HT-29 (cell line): Measurements from ENCODE around the gene GNAI3. TPM values are rescaled to one million over a fixed set of nuclear protein-coding genes. Genes with fewer than 3 reads are reported as not detected.

ENCODE experiments used
- DNase-seq: peaks from one replicate; pipeline ENCODE4 v3.0.0-alpha.2; 2015; ENCODE audit warnings: low spot score
- total RNA-seq: library from RNA; depleted of rRNA; stranded (reverse); fragments of >200 nt; shearing (Covaris generic); gene quantifications from 2 replicates; pipeline ENCODE4 v1.2.3, GENCODE V29; 2014

Gene GNAI3
- total RNA-seq, 1 experiment from 2014 or later: 3.9 TPM

DNA sequence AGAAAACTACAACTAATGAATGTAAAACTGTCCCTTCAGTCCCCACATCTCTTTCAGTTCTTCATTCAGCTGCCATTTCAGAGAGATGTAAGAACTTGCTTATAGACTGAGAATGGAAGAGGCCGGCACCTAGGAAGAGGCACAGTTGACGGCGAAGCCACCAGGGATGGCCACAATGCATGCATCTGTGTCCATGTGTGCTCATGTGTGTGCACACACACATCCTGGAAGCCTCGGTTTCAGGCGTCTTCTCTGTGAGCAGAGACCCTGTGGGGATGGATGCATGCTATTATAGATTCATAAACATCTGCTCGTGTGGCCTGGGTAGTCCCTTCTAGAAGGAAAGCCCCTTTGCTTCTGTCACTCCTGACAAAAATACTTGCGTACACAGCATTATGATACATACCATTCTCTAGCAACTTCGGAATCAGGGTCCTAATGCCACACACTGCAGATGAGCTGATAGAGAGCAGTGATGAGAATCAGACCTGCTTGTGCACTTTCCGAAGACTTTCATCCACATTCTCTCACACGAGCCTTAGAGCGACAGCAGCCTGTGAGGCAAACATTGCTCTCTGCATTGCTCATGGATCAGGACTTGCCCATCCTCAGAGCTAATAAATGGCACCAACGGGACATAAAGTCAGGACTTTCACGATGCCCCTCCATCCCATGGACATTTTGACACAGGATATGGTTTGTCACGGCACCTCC is 21.2 kb upstream of the GNAI3 start:
- DNase-seq: no peak

DNA sequence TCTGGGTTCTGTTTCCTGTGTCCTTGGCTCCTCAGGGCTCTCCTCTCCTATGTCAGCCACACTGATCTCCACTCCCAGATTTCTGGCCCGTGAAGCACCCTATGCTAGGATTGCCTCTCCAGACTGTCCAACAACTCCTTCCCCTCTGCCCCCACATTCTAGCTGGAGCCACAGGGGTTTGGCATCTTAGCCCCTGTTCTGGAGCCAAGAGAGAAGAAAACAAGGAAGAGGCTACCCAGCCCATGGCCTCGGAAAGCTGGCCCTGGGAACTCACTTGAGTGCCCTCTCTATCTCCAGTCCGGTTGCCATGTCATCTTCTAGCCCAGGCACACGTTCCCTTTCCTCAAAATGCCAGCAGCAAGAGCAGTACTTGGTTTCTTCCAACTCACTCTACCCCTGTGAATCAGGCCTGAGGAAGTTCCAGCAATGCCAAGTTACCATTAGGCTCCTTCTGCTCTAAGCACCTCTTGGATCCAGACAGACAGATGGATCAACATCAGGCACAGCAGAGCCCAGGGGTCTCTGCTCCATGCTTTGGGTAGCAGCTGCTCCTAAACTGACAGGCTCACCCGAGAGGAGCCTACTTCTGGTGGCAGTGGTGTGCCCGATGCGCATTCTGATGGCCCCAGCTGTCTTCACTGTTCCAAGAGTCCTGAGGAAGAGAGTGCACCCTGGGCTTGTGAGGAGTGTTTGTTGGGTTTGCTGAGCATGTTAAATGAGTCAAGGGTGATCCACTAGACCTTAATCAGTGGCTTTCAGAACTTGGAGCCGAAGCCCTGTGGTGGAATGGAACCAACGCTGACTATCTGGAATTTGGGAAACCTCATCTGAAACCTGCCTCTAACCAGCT is 20.3 kb upstream of the GNAI3 start:
- no peak for DNase-seq

DNA sequence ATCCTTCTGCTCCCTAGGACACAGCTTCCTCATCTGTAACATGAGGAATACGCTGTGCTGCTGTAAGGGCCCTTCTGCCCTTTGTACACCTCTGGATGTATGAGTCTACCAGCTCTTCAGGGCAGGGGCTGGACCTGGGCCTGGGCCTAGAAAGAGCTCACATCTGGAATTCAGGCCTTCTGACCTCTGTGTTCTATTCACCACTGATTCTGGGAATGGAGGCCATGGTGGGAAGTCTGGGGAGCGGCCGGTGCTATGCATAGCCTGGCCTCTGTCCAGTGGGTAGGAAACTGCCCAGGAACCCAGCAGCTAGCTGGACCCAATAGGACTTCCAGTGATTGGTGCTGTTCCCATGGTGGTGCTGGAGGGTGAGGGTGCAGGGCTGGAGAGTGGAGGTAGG is 19.7 kb upstream of the GNAI3 start:
- no peak for DNase-seq

DNA sequence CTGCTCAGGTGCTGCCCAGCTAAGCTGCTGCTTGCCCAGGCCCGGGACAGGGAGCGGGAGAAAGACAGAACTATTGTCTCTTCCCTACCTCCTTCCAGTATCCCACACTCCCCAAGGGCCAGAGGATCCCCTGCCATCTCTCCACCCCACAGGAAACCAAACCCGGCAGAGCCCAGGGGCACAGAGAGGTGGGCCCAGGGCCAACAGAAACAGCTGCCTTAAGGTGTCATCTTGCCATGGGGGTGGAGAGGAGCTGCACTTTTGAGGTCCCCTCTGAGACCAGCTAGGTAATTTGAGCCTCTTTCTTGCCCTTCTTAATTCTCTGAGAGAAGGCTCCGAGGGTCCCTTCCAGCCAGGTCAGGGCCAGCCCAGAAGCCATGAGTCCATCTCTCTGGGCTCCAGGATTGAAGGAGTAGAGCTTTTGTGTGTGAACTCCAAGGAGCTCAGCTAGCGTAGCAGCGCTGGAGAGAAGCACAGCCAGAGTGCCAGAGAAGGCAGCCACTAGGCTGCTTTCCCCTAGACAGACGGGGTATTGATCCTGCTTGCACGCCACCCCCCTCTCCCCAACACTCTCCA is 18.4 kb upstream of the GNAI3 start:
- no peak for DNase-seq

DNA sequence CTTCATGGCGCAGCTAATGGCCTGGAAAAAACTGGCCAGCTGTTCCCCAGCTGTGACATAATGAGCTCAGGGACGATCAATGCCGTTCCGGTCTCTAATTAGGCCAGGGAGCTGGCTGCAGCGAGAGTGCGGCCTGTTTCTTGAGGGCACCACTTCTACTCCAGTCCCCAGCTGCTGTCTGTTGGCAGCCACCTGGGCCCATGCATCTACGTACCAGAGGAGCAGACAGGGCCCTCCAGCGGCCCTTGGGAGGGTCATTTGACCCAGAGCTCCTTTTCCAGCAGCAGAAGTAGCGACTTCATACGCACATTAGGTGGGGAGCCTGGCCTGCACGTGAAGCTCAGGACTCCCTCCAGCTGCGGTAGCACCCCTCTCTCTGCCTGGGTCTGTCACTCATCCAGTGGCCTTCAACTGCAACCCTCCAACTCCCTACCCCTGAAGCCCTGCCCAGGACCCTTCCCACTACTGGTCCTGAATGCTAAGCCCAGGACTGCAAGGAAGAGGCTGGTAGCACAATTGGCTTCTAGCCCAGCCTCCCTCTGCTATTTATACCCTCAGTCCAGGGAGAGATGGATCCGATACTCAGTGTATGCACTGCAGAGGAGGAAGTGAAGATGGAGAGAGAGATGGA is 17.8 kb upstream of the GNAI3 start:
- no peak for DNase-seq

DNA sequence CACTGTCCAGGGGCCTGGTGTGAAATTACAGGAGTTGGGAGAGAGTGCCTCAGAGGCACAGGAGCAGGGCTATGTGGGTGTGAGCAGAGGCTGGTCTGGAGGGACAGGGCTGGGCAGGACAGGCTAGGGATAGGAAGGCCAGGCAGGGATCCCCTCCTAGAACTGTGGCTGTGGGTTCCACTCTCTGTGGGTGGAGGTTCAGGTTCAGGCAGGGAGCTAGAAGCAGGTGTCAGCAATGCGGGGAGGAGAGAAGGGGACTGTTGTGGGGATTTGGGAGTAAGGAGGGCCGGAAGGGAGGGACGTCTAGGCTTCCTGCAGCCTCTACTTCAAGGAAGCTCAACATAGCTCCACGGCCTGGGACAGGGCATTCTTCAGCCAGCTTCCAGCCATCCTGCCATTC is 17.0 kb upstream of the GNAI3 start:
- DNase-seq: no peak

DNA sequence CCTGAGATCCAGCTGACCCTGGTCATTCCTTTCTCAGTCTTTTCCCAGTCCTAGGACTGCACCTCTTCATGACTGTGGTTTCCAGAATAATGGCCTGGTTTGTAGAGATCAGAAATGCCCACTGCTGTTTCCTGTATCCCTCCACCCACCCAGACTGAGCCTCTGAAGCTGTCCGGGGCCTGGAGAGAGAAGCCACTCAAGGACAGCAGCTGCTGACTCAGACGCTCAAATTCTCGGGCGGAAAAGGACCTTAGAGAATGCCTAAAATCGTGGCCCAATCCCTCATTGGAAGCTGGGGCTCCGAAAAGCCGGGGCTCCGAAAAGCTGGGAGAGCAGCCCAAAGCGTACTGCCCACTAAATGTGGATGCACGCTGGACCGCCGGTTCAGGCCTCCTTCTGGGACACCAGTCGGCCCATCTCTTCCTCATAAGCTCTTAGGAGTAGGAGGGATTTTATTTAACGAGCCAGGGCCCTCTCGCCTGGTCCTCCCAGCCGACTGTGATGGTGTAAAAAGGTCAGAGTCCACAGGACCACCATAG is 16.5 kb upstream of the GNAI3 start:
- DNase-seq: no peak

DNA sequence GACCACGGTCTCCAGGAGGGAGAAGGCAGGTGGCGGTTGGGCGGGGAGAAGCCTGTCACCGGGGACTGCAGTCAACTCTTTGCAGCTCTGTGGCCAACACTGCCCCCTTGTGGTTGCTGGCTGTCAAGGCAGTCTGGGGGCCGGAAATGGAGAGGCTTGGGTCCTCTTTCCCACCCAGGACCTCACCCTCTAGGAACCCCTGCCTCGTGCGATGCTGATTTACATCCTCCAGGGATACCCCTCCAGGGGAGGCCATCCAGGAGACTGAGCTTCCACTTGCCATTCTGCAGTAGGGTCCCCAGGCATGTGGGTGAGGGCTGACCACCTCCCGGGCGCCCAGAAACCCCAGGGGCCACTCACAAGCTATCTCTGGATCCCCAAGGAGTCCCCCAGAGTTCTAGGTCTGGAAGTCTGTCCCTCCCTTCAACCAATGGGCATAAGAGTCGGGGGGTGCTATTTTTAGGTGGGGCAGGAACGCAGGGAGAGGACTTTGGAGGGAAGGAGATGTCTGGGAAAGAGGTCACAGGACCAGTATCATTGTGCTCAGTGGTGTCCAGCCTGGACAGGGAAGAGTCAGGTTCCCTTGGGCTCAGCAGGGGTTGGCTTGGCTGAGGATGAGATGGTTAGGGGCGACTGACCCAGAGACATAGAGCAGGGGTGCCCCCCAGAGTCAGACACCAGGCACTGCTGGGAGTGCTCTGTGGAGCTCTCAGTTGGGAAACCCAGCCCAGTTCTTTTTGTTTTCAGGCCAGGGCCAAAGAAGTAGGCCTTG is 15.9 kb upstream of the GNAI3 start:
- DNase-seq: peak; percentile 85

DNA sequence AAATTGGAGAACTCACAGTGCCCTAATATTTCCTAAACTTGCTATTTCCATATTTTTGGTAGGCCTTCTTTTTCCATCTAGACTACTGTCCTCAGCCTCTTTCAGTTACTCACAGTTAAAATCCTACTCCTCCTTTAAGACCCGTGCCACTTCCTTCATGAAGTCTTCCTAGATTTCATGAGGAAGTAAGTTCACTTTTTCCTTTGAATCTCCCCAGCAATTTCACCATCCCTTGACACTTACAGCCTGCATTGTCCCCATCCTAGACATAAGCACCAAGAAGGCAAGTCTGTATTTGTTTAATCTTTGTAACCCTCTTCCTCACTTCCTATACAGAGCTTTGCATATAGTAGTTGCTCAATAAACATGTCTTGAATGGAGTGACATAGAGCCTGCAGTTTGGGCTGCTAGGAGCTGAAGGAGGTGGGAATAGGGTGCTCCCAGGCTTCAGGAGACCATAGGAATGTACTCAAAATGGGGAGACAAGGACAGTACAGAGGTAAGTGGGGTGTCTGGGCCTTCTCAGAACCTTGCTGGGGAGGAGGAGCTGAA is 14.0 kb upstream of the GNAI3 start:
- DNase-seq: no peak

DNA sequence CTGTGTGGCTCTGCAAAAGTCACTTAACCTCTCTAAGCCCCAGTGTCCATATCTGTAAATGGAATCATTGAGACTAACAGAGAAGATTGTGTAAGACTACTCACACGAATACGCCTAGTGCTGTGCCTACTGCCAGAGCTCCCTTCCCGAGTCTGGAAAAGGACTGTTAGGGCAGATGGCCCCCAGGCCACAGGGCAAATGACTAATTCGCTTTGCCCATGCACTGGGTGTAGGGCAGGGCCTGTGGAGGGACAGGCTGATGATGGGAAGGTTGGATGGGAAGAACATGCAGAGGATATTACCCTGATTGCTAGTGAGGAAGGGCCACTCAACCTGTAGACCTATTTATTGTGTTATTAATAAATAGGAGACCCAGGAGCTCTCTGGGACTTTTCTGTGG is 12.9 kb upstream of the GNAI3 start:
- no peak for DNase-seq

DNA sequence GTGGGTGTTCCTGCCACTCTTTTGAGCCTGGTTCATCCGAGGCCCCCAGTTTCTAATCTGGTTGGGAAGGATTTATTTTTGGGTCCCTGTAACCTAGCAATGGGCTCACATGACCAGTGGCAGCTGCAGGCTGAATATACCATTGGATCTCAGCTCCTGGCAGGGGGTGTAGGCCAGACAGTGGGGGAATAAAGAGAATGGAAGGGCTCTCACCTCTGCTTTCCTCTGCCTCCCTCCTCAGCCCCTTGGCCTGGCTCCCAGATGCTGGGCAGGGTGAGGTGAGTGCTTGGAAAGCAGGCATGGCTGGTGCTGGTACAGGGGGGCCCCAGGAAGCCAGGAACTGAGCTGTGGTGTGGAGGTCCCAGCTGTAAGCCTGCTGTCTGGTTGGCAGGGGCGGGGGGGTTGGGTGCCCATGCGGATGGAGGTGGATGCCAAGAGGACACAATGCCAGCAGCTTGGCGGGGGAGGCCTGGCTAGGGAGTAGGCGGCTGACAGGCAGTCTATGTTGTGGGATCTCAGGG is 12.4 kb upstream of the GNAI3 start:
- no peak for DNase-seq

DNA sequence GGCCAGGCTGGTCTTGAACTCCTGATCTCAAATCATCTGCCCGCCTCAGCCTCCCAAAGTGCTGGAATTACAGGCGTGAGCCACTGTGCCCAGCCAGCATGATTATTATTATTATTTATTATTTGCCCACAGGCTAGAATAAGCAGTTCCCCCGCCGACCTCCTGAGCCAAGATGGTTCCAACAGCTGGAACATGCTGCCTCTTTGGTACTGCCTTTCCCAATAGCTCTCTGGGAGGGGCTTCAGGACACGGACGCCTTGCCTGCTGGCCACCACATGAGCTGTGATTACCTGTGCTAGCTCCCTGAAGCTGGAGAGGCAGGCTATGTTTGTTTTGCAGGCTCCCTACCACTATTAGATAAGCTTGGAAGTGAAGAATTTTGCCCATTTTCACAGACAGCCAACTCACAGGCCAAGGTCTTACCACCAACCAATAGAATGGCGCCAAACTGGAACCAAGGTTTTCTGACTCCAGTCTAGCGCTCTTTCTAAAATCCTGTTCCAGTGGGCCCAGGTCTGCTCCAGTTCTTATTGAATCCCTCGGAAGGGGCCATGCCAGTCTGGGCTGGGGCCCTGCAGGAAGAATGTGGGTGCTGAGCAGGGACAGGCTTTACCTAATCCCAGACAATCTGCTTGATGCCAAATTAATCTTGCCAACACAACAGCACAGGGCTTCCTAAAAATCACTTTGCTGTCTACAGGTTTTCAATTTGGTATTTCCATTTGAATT is 10.8 kb upstream of the GNAI3 start:
- no peak for DNase-seq

DNA sequence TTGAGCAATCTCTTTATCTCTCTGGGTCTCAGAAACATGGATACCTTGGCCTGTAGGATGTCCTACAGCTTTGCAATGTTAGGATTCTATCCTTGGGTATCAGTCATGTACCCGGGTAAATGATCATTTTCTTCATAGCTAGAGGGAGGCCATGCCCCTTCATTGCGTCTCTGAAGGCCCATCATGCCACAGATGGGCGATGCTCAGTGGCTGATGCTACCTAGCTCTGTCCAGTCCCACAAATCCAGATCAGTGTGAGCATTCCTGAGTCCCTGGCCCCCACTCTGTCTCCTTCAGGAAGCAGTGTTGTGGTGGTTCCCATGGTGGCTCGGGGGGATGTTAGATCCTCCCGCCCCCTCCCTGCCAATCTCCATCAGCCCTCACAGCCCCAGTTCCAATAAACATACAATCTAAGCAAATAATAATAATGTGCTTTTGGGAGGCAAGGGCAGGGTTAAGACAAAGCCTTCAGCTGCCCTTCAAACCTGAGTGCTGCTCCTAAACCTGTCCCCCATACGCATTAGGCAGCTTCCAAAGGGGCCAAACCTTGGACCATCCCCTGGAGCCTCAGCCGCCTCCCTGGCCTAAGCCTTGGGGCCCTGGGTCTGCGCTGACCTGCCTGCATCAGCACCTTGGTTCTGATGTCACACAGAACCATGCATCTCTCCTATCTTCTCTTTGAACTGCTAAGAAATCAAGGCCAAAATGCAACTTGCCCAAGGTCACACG is 9.4 kb upstream of the GNAI3 start:
- no peak for DNase-seq

DNA sequence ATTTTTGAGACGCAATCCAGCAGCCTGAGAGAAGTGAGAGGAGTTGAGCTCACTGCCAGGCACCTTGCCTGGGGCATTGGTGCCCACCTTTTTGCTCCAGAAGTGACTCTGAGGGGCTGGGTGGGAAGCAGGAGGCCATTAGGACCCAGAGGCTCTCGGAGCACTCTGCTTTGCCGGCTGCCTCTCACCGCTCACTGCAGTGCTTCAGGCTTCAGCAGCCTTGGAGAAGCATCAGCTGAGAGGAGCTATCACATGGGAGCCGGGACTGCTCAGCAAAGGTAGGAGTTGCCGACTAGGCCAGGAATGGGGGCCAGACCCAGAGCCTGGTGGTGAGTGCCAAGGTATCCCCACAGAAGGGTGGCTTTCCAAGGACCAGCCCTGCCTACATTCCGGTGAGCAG is 8.7 kb upstream of the GNAI3 start, which contains the start of gene GPR61:
Gene GPR61, plus strand, starts transcription at position 197 of the 400 bp plus-strand sequence. CDS start 3,151 bp downstream, outside the sequence.
- no peak for DNase-seq

DNA sequence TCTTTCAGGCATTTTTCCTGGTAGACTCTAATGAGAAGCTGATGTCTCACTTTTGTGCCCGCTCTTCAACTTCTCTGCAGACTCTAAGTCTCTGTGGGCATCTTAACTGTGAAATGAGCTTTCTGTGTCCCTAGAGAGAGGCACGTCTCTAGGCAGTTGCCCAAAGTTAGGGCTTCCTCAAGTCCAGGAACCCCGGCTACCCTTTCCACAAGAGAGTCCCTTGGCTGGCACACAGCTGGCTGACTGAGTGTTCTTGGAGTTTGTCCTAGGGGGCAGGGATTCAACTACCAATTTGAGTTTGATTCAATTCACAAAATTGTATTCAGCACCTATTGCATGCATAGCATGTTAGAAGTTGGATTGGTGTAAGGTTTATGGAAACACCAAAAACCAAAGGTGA is 7.3 kb upstream of the GNAI3 start:
- no peak for DNase-seq

DNA sequence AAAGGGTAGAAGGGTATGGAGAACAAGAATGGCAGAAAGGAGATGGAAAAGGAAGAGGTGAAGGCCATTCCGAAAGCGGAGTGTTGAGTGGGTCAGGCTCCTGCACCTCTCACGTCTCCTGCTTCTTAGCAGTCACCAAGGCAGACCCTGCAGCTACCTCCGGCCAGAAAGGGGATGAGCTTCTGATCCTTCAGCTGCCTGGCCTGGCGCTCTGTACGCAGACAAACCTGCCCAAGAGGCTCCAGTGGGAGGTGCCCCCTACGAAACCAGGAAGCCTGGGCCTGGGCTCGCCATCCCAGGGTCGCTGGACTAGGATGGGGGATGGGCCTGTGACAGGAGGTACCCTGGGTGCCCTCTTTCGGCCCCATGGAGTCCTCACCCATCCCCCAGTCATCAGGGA is 5.8 kb upstream of the GNAI3 start:
- no peak for DNase-seq

DNA sequence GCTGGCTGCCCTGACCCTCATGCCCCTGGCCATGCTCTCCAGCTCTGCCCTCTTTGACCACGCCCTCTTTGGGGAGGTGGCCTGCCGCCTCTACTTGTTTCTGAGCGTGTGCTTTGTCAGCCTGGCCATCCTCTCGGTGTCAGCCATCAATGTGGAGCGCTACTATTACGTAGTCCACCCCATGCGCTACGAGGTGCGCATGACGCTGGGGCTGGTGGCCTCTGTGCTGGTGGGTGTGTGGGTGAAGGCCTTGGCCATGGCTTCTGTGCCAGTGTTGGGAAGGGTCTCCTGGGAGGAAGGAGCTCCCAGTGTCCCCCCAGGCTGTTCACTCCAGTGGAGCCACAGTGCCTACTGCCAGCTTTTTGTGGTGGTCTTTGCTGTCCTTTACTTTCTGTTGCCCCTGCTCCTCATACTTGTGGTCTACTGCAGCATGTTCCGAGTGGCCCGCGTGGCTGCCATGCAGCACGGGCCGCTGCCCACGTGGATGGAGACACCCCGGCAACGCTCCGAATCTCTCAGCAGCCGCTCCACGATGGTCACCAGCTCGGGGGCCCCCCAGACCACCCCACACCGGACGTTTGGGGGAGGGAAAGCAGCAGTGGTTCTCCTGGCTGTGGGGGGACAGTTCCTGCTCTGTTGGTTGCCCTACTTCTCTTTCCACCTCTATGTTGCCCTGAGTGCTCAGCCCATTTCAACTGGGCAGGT is 5.0 kb upstream of the GNAI3 start:
- no peak for DNase-seq

DNA sequence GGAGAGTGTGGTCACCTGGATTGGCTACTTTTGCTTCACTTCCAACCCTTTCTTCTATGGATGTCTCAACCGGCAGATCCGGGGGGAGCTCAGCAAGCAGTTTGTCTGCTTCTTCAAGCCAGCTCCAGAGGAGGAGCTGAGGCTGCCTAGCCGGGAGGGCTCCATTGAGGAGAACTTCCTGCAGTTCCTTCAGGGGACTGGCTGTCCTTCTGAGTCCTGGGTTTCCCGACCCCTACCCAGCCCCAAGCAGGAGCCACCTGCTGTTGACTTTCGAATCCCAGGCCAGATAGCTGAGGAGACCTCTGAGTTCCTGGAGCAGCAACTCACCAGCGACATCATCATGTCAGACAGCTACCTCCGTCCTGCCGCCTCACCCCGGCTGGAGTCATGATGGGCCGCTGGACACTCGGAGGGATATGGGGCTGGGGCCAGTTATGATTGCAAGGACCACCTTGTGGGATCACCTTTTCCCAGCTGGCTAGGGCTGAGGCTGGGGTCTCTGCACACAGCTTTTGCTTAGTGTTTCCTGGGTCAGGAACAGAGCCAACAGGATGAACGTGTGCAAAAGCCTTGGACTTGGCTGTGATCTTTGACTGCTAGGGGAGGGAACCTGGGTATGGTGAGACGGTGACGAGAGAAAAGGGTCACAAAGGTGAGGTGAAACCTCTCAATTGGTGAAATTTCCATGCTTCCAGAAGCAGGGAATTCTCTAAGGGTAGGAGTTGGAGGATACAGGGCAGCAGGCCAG is 4.3 kb upstream of the GNAI3 start:
- DNase-seq: no peak
